Measurements from ENCODE around the gene KCNV2.

DNA sequence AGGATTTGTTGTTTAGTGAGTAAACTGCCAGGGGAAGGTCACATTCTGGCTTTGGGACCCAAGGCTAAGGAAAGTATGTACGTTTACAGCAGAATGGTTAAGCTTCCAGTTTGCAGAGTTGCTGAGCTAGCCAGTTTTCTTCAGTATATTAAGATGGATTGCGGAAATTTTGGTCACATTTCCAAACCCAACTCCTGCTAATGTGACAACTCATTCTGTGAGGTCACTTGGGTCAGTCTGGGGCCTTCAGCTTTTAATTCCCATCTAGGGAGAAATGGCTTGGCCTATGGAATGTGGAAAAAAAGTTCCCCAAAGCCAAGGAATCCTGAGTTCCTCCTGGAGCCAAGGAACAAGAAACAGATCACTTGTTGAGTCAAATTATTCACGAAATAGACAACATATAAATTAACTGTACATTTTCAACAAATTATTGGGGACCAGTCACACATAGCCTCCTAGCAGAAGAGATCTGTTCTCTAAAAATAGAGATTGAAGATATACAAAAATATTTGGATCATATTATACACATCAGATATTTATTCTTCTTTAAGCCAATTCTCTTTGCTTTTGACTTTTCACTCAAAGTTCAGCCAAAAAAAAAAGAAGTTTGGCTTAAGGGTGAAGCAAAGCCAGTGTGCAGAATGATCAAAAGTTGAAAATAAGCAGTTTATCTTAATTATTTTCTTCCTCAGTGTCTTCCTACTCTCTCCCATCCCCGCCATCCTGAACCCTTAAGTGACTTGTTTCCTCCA is 8.8 kb downstream of the KCNV2 start:
- TF ChIP-seq, protein P1, sequence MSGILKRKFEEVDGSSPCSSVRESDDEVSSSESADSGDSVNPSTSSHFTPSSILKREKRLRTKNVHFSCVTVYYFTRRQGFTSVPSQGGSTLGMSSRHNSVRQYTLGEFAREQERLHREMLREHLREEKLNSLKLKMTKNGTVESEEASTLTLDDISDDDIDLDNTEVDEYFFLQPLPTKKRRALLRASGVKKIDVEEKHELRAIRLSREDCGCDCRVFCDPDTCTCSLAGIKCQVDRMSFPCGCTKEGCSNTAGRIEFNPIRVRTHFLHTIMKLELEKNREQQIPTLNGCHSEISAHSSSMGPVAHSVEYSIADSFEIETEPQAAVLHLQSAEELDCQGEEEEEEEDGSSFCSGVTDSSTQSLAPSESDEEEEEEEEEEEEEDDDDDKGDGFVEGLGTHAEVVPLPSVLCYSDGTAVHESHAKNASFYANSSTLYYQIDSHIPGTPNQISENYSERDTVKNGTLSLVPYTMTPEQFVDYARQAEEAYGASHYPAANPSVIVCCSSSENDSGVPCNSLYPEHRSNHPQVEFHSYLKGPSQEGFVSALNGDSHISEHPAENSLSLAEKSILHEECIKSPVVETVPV (CRISPR knock-in tag; IDR thresholded peaks at IDR 0.05): no peak
- TF ChIP-seq ZFP30 (CRISPR knock-in tag; IDR thresholded peaks at IDR 0.05): no peak
- TF ChIP-seq, protein P2, sequence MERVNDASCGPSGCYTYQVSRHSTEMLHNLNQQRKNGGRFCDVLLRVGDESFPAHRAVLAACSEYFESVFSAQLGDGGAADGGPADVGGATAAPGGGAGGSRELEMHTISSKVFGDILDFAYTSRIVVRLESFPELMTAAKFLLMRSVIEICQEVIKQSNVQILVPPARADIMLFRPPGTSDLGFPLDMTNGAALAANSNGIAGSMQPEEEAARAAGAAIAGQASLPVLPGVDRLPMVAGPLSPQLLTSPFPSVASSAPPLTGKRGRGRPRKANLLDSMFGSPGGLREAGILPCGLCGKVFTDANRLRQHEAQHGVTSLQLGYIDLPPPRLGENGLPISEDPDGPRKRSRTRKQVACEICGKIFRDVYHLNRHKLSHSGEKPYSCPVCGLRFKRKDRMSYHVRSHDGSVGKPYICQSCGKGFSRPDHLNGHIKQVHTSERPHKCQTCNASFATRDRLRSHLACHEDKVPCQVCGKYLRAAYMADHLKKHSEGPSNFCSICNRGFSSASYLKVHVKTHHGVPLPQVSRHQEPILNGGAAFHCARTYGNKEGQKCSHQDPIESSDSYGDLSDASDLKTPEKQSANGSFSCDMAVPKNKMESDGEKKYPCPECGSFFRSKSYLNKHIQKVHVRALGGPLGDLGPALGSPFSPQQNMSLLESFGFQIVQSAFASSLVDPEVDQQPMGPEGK (CRISPR knock-in tag; IDR thresholded peaks at IDR 0.05; ENCODE audit: borderline replicate concordance): no peak
